ENCODE measurements around the gene FAM170B. TPM values are rescaled to one million over a fixed set of nuclear protein-coding genes. Genes with fewer than 3 reads are reported as not detected.

The FAM170B gene
- total RNA-seq, 1 donor from 2014 or later = not detected

- Histone ChIP-seq H3K36me3 (ENCODE audit: control insufficient read depth, insufficient read depth, low read length) (no peaks in the 10 kb centered on the region), H3K27me3 (ENCODE audit: control insufficient read depth, insufficient read depth, low read length) (peaks cover 5% of the 10 kb centered on the region), H3K4me3 (ENCODE audit: low read depth, low read length) (no peak overlapping the region)
- no peak for DNase-seq (ENCODE audit: low read depth)
- no peak for TF ChIP-seq CTCF (IDR thresholded peaks at IDR 0.05; ENCODE audit: insufficient read depth, low read length, poor library complexity, severe bottlenecking)
Measured at GRCh38 chr10:49162761-49163310, 29.0 kb upstream of the FAM170B start.

GRCh38 chr10:49162063-49162462, 28.2 kb upstream of the FAM170B start:
- DNase-seq (ENCODE audit: low read depth) = no peak
- H3K36me3 ChIP-seq (ENCODE audit: control insufficient read depth, insufficient read depth, low read length) = no peaks in the 10 kb centered on the region
- H3K27me3 ChIP-seq (ENCODE audit: control insufficient read depth, insufficient read depth, low read length) = peaks cover 5% of the 10 kb centered on the region
- TF ChIP-seq CTCF (IDR thresholded peaks at IDR 0.05; ENCODE audit: insufficient read depth, low read length, poor library complexity, severe bottlenecking) = no peak
- no peak overlapping the region for H3K4me3 ChIP-seq (ENCODE audit: low read depth, low read length)

GRCh38 chr10:49161411-49161997, 27.7 kb upstream of the FAM170B start:
- no peaks in the 10 kb centered on the region for H3K36me3 ChIP-seq (ENCODE audit: control insufficient read depth, insufficient read depth, low read length)
- peaks cover under 1% of the 10 kb centered on the region for H3K27me3 ChIP-seq (ENCODE audit: control insufficient read depth, insufficient read depth, low read length)
- TF ChIP-seq CTCF (IDR thresholded peaks at IDR 0.05; ENCODE audit: insufficient read depth, low read length, poor library complexity, severe bottlenecking) = peak; percentile 37
- no peak overlapping the region for H3K4me3 ChIP-seq (ENCODE audit: low read depth, low read length)
- no peak for DNase-seq (ENCODE audit: low read depth)

GRCh38 chr10:49160814-49161213, 27.0 kb upstream of the FAM170B start:
- DNase-seq (ENCODE audit: low read depth) = no peak
- TF ChIP-seq CTCF (IDR thresholded peaks at IDR 0.05; ENCODE audit: insufficient read depth, low read length, poor library complexity, severe bottlenecking) = no peak
- no peaks in the 10 kb centered on the region for H3K36me3 ChIP-seq (ENCODE audit: control insufficient read depth, insufficient read depth, low read length)
- H3K27me3 ChIP-seq (ENCODE audit: control insufficient read depth, insufficient read depth, low read length) = no peaks in the 10 kb centered on the region
- H3K4me3 ChIP-seq (ENCODE audit: low read depth, low read length) = no peak overlapping the region

DNA sequence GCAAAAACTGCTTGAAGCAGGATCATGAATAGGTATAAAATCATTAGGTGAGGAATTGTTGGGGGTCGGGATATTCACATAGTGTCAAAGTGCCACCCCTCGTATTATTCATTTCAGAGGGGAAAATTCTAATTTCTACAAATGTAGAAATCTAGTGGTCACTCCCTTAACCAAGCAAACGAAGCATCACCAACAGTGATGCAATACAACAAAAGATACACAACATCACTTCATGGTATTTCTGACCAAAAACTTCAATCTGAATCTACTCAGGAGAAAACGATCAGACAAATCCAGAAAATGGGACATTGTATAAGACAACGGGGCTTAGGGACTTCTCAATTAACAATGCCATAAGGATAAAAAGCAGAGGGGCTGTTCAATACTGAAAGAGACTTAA, 26.3 kb upstream of the FAM170B start:
- Histone ChIP-seq H3K27me3 (ENCODE audit: control insufficient read depth, insufficient read depth, low read length) (no peaks in the 10 kb centered on the region), H3K4me3 (ENCODE audit: low read depth, low read length) (no peak overlapping the region), H3K36me3 (ENCODE audit: control insufficient read depth, insufficient read depth, low read length) (no peaks in the 10 kb centered on the region)
- DNase-seq (ENCODE audit: low read depth) = no peak
- TF ChIP-seq CTCF (IDR thresholded peaks at IDR 0.05; ENCODE audit: insufficient read depth, low read length, poor library complexity, severe bottlenecking) = no peak

DNA sequence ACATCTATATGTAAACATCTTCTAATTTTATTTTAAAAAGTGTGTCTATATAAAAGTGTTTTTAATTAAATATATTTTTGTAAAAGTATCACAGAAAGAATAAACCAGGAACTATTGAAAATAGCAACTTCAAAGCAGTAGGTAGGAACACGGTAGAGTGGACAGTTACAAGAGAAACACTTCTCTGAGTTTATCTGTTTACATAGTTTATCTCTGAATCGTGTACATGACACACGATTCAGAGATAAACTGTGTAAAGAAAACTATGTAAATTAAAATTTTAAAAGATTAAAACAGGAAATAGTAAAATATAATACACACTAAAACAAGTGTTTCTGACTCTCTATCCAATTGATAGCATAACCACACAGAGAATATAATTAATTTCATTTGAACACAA, 25.1 kb upstream of the FAM170B start:
- H3K4me3 ChIP-seq (ENCODE audit: low read depth, low read length) = no peak overlapping the region
- no peaks in the 10 kb centered on the region for H3K36me3 ChIP-seq (ENCODE audit: control insufficient read depth, insufficient read depth, low read length)
- H3K27me3 ChIP-seq (ENCODE audit: control insufficient read depth, insufficient read depth, low read length) = no peaks in the 10 kb centered on the region
- DNase-seq (ENCODE audit: low read depth) = no peak
- no peak for TF ChIP-seq CTCF (IDR thresholded peaks at IDR 0.05; ENCODE audit: insufficient read depth, low read length, poor library complexity, severe bottlenecking)
